ENCODE results near the gene GABPB1.

Gene GABPB1

DNA sequence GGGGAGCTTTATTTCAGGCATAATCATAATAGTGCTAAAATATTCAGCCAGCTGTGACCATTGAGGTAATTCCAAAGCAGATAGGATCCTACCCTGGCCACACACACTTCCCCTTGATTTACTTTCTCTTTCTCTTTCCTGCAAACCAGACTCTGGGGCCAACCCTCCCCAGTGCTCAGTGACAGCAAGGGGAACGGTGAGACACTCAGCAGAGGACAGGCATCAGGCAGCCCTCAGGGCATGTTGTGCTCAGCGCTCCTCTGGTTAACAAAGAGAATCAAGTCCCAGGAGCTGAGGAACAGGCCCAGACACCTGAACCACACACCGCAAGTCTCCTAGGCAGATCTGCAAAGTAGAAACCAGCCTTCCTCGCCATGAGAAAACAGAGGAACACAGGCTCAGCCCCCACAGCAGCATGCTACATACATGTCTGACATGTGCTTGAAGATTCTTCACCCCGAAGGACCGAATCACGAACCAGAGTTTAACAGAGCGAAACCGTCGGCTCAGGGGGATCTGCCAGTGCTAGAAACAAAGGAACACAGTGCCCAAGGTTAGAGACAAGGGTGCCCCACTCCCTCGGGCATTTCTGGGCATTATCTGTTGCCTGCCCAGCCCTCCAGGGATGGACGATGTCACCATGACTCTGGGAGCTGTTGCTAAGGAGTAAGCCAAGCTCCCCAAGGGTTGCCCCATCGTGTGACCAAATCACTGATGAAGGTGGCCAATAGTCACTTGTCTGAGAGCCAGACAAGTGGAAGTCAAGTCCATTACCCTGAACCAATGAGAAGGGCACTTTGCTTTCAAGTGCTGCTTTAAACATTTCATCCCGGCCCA, 107.0 kb downstream of the GABPB1 start:
- Histone ChIP-seq H3K9me3 (no peaks in the 10 kb centered on the region), H3K27me3 (no peaks in the 10 kb centered on the region), H3K36me3 (no peaks in the 10 kb centered on the region), H3K27ac (no peak overlapping the region), H3K4me1 (no peaks in the 10 kb centered on the region), H3K4me3 (no peak overlapping the region)
- no peak for DNase-seq
- TF ChIP-seq, protein P1, sequence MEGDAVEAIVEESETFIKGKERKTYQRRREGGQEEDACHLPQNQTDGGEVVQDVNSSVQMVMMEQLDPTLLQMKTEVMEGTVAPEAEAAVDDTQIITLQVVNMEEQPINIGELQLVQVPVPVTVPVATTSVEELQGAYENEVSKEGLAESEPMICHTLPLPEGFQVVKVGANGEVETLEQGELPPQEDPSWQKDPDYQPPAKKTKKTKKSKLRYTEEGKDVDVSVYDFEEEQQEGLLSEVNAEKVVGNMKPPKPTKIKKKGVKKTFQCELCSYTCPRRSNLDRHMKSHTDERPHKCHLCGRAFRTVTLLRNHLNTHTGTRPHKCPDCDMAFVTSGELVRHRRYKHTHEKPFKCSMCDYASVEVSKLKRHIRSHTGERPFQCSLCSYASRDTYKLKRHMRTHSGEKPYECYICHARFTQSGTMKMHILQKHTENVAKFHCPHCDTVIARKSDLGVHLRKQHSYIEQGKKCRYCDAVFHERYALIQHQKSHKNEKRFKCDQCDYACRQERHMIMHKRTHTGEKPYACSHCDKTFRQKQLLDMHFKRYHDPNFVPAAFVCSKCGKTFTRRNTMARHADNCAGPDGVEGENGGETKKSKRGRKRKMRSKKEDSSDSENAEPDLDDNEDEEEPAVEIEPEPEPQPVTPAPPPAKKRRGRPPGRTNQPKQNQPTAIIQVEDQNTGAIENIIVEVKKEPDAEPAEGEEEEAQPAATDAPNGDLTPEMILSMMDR (IDR thresholded peaks at IDR 0.05): no peak
- intact Hi-C loops (cut with DNase I; ENCODE audit: low total_unique reads): no loop called here

DNA sequence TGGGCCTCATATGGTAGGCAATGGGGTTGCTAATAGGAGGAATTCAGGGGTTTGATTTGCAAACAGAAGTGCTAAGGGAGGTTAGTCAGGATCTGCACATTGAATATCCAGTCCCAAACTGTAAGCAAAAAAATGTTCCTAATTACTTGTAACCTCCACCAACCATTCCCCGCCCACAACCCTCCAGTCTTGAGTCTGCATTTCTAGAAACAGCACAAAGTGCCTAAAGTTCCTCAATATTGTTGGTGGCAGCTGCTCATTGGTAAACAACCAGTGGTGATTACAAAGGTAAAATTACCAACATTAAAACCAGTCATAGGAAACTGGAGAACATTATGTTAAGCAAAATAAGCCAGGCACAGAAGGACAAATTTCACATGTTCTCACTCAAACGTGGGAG, 108.4 kb downstream of the GABPB1 start:
- no peaks in the 10 kb centered on the region for H3K9me3 ChIP-seq
- H3K4me1 ChIP-seq: no peaks in the 10 kb centered on the region
- TF ChIP-seq, protein P1 (IDR thresholded peaks at IDR 0.05): no peak
- H3K27me3 ChIP-seq: no peaks in the 10 kb centered on the region
- H3K4me3 ChIP-seq: no peak overlapping the region
- DNase-seq: no peak
- no peak overlapping the region for H3K27ac ChIP-seq
- H3K36me3 ChIP-seq: no peaks in the 10 kb centered on the region
- intact Hi-C loops (cut with DNase I; ENCODE audit: low total_unique reads): no loop called here

DNA sequence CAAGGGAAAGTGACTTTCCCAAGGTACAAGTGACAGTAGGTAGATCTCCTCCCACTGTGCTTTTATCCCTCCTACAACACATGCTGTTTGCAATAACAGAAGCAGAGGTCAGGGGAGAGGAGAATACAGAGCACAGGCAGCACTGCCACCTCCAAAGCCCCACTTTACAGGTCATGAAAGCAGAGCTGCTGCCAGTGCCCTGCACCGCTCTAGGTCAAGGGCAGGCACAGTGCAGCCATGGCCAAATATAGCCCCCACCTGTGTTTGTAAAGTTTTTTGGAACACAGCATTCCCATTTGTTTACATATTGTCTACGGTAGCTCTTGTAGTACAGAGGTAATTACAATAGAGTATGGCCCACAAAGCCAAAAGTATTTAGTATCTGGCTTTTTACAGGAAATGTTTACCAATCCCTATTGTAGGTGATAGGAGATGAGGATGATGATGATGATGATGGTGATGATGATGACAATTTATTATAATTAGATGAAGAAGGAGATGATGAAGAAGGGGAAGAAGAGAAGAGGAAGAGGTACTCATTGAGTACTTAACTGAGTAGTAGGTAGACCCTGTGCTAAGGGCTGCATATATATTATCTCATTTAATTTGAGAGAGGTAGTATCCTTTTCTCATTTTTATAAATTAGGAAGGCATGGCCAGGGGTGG, 109.9 kb downstream of the GABPB1 start:
- no peaks in the 10 kb centered on the region for H3K27me3 ChIP-seq
- TF ChIP-seq, protein P1 (IDR thresholded peaks at IDR 0.05): no peak
- H3K4me1 ChIP-seq: no peaks in the 10 kb centered on the region
- intact Hi-C loops (cut with DNase I; ENCODE audit: low total_unique reads): no loop called here
- no peak for DNase-seq
- H3K4me3 ChIP-seq: no peak overlapping the region
- no peak overlapping the region for H3K27ac ChIP-seq
- H3K36me3 ChIP-seq: no peaks in the 10 kb centered on the region
- no peaks in the 10 kb centered on the region for H3K9me3 ChIP-seq

DNA sequence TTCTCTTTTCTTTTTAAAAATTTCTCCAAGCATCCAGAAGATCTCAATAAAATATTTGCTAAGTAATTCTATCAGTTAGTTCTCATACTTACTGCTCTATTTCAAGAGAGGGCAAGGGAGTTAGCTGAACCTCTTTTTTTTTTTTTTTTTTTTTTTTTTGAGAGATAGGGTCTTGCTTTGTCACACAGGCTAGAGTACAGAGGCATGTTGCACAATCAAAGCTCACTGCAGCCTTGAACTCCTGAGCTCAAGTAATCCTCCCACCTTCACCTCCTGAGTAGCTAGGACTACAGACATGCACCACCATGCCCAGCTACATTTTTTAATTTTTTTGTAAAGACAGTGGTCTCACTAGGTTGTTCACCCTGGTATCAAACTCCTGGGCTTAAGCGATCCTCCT, 110.8 kb downstream of the GABPB1 start:
- H3K27me3 ChIP-seq: no peaks in the 10 kb centered on the region
- no peak overlapping the region for H3K27ac ChIP-seq
- TF ChIP-seq, protein P1 (IDR thresholded peaks at IDR 0.05): no peak
- intact Hi-C loops (cut with DNase I; ENCODE audit: low total_unique reads): no loop called here
- H3K9me3 ChIP-seq: no peaks in the 10 kb centered on the region
- no peaks in the 10 kb centered on the region for H3K4me1 ChIP-seq
- no peak for DNase-seq
- H3K36me3 ChIP-seq: no peaks in the 10 kb centered on the region
- H3K4me3 ChIP-seq: no peak overlapping the region

DNA sequence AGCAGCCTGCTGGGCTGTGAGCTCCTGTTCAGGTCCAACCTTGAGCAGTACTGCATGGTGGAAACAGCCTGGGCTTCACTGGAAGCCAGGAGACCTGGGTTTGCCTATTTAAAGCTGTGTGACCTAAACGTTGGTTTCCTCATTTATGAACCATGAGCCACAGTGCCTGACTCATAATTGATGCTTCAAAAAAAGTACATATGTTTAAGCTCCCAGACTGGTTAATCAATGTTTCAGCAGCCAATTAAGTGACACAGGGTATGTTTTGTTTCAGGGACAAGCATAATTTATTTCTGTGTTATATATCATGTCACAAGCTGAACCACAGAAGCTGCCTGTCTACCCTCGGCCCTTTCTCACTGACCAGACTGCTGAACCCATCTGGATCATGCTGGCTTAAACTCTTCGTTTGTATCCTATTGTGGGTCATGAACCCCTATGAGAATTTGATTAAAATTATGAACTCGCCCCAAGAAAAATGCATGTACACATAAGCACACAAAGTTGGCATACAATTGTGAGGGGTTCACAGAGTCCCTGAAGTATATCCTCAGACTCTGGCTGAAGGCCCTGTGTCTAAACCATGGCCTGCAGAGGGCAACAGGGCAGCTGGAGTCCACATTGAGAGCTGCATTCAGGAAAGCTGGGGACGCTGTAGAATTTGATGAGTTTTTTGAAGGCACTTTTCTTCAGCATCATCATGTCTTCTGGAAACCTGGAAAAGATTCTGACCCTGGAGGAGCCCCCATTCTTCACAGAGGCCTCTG, 113.1 kb downstream of the GABPB1 start:
- DNase-seq: no peak
- Histone ChIP-seq H3K4me3 (no peak overlapping the region), H3K27me3 (no peaks in the 10 kb centered on the region), H3K27ac (no peak overlapping the region), H3K4me1 (no peaks in the 10 kb centered on the region), H3K36me3 (no peaks in the 10 kb centered on the region), H3K9me3 (no peaks in the 10 kb centered on the region)
- intact Hi-C loops (cut with DNase I; ENCODE audit: low total_unique reads): no loop called here
- TF ChIP-seq, protein P1 (IDR thresholded peaks at IDR 0.05): no peak
